Endodermal cell (in vitro differentiated cells): Measurements from ENCODE around the gene BANP. TPM values are rescaled to one million over a fixed set of nuclear protein-coding genes. Genes with fewer than 3 reads are reported as not detected.
"Not testable (repeated sequence)": the region's sequence is repeated elsewhere in the genome, so short reads cannot be mapped to it uniquely, and the experiment has no call there.

ENCODE experiments used
- DNase-seq: peaks from one replicate; pipeline ENCODE4 v3.0.0-alpha.2; 2017
- H3K27ac ChIP-seq: 2 replicates; pipeline ENCODE4 v1.5.1; 2013; ENCODE audit warnings: mild to moderate bottlenecking, low read depth, low read length, moderate library complexity
- H3K27me3 ChIP-seq: 2 replicates; pipeline ENCODE4 v1.6.1; 2013; ENCODE audit warnings: mild to moderate bottlenecking, low read length, moderate library complexity; ENCODE audit not compliant: insufficient read depth, control insufficient read depth, poor library complexity, severe bottlenecking
- H3K36me3 ChIP-seq: 2 replicates; pipeline ENCODE4 v1.7.0; 2013; ENCODE audit warnings: mild to moderate bottlenecking, low read length, moderate library complexity; ENCODE audit not compliant: control insufficient read depth, insufficient read depth
- H3K4me1 ChIP-seq: one replicate; pipeline ENCODE4 v1.7.0; 2013; ENCODE audit warnings: low read length; ENCODE audit not compliant: control insufficient read depth, insufficient read depth
- H3K4me3 ChIP-seq: 2 replicates; pipeline ENCODE4 v1.5.1; 2013; ENCODE audit warnings: mild to moderate bottlenecking, low read length, moderate library complexity
- H3K9ac ChIP-seq: 2 replicates; pipeline ENCODE4 v1.6.1; 2013; ENCODE audit warnings: mild to moderate bottlenecking, low read length, moderate library complexity; ENCODE audit not compliant: poor library complexity, severe bottlenecking; ENCODE audit errors: extremely low read depth
- H3K9me3 ChIP-seq: 2 replicates; pipeline ENCODE4 v1.6.1; 2013; ENCODE audit warnings: mild to moderate bottlenecking, low read length, moderate library complexity; ENCODE audit not compliant: control insufficient read depth
- H3K27ac Mint-ChIP-seq: 2 replicates; pipeline ENCODE4 v1.8.0; 2020; ENCODE audit warnings: mixed read lengths
- H3K27me3 Mint-ChIP-seq: 2 replicates; pipeline ENCODE4 v1.8.0; 2021; ENCODE audit warnings: mild to moderate bottlenecking, mixed read lengths; ENCODE audit not compliant: insufficient read depth
- H3K36me3 Mint-ChIP-seq: 2 replicates; pipeline ENCODE4 v1.8.0; 2020; ENCODE audit warnings: low read depth, mixed read lengths
- H3K4me1 Mint-ChIP-seq: 2 replicates; pipeline ENCODE4 v1.8.0; 2020; ENCODE audit warnings: mixed read lengths
- H3K4me3 Mint-ChIP-seq: 2 replicates; pipeline ENCODE4 v1.8.0; 2020; ENCODE audit warnings: mild to moderate bottlenecking, moderate library complexity, mixed read lengths
- H3K9me3 Mint-ChIP-seq: 2 replicates; pipeline ENCODE4 v1.8.0; 2020; ENCODE audit warnings: mild to moderate bottlenecking, mixed read lengths
- CTCF ChIP-seq: fragments of 200-600 bp; sonication (generic); conservative IDR thresholded peaks from 2 replicates; pipeline ENCODE4 v1.5.0; 2021; ENCODE audit warnings: antibody characterized with exemption, mild to moderate bottlenecking
- WGBS, 2 experiments: methylation state at CpG; one replicate each; pipeline versions ENCODE4 v1.1.5 to v1.1.7; 2013; ENCODE audit warnings: missing lambda C conversion rate in 2 of 2, mixed read lengths in 1 of 2; ENCODE audit not compliant: insufficient coverage in 1 of 2, insufficient read length in 1 of 2; 5-methylcytosine and 5-hydroxymethylcytosine counted together
- total RNA-seq, 2 donors: library from RNA; stranded (reverse); fragmentation: NEBNext Ultra II Directional in 1 of 2; extraction: Animal tissue kit (Norgen Biotek cat#: 25700) in 1 of 2; gene quantifications; 2 replicates in 1 of 2; 3 replicates in 1 of 2; pipeline ENCODE4 v1.2.1, GENCODE V29; 2021

BANP gene
- total RNA-seq, 2 donors from 2014 or later: 39.5 to 45.5 TPM

GRCh38 chr16:88014252-88014781, 63.1 kb downstream of the BANP start:
- Histone ChIP-seq H3K27me3 (no peaks in the 10 kb centered on the region), H3K4me1 (no peaks in the 10 kb centered on the region), H3K9me3 (no peaks in the 10 kb centered on the region), H3K4me3 (no peak overlapping the region), H3K36me3 (peaks cover 8% of the 10 kb centered on the region), H3K9ac (no peak overlapping the region), H3K27ac (no peak overlapping the region)
- Mint-ChIP-seq H3K27me3 (no peaks in the 10 kb centered on the region), H3K36me3 (peaks cover 47% of the 10 kb centered on the region), H3K27ac (peak overlapping the region; percentile 83), H3K9me3 (no peaks in the 10 kb centered on the region), H3K4me3 (no peak overlapping the region), H3K4me1 (peaks cover 9% of the 10 kb centered on the region)
- TF ChIP-seq CTCF: no peak
- 93 to 94% methylated on average over 5 to 10 of the region's 10 CpGs for WGBS, 2 experiments
- peak; percentile 24 for DNase-seq

GRCh38 chr16:88014954-88015805, 63.9 kb downstream of the BANP start:
- WGBS, 2 experiments: 90 to 99% methylated on average over 13 to 32 of the region's 32 CpGs
- H3K27me3 Mint-ChIP-seq: no peaks in the 10 kb centered on the region

GRCh38 chr16:88015806-88016140, 64.5 kb downstream of the BANP start:
- Mint-ChIP-seq H3K9me3 (no peaks in the 10 kb centered on the region), H3K4me3 (no peak overlapping the region), H3K27me3 (no peaks in the 10 kb centered on the region), H3K4me1 (no peaks in the 10 kb centered on the region), H3K36me3 (peaks cover 41% of the 10 kb centered on the region), H3K27ac (no peak overlapping the region)
- DNase-seq: peak; percentile 19
- Histone ChIP-seq H3K4me3 (no peak overlapping the region), H3K9ac (no peak overlapping the region), H3K36me3 (peaks cover 4% of the 10 kb centered on the region), H3K4me1 (no peaks in the 10 kb centered on the region), H3K27ac (no peak overlapping the region), H3K9me3 (no peaks in the 10 kb centered on the region), H3K27me3 (no peaks in the 10 kb centered on the region)
- TF ChIP-seq CTCF: no peak
- WGBS, 2 experiments: 97 to 100% methylated on average over 7 to 9 of the region's 9 CpGs

More at GRCh38 chr16:88014954-88015805, 63.9 kb downstream of the BANP start:
- DNase-seq: peak; percentile 38
- Mint-ChIP-seq H3K36me3 (peaks cover 41% of the 10 kb centered on the region), H3K9me3 (no peaks in the 10 kb centered on the region), H3K27ac (no peak overlapping the region), H3K4me3 (no peak overlapping the region), H3K4me1 (no peaks in the 10 kb centered on the region)
- Histone ChIP-seq H3K4me1 (no peaks in the 10 kb centered on the region), H3K9me3 (no peaks in the 10 kb centered on the region), H3K4me3 (no peak overlapping the region), H3K36me3 (peaks cover 8% of the 10 kb centered on the region), H3K9ac (no peak overlapping the region), H3K27ac (no peak overlapping the region), H3K27me3 (no peaks in the 10 kb centered on the region)
- no peak for TF ChIP-seq CTCF

- not testable (repeated sequence) for H3K27ac ChIP-seq, H3K4me1 ChIP-seq, H3K9me3 ChIP-seq, H3K4me3 Mint-ChIP-seq, H3K9ac ChIP-seq, H3K36me3 ChIP-seq, H3K9me3 Mint-ChIP-seq, H3K4me3 ChIP-seq, H3K4me1 Mint-ChIP-seq, H3K27ac Mint-ChIP-seq, H3K27me3 Mint-ChIP-seq, H3K27me3 ChIP-seq
- H3K36me3 Mint-ChIP-seq: peaks cover 35% of the 10 kb centered on the region
- DNase-seq: peak; percentile 24
- WGBS, 2 experiments: 88 to 91% methylated on average over 15 to 18 of the region's 18 CpGs
These were observed 65.2 kb downstream of the BANP start for GRCh38 chr16:88016386-88016785.
